MM.1S (cell line): ENCODE results near the gene GALNTL6.

Experiments used
- EZH2 ChIP-seq: fragments of 300-600 bp; sonication (generic); optimal IDR thresholded peaks from 2 replicates; pipeline ENCODE3; 2017; ENCODE audit warnings: low read depth, mild to moderate bottlenecking, antibody characterized with exemption, low read length, mixed read lengths
- TF ChIP-seq, protein P1 (sequence below): fragments of 300-600 bp; sonication (generic); IDR thresholded peaks from 2 replicates; pipeline ENCODE4 v1.5.1; 2016; ENCODE audit warnings: antibody characterized with exemption, low read length, mixed read lengths

GRCh38 chr4:172997217-172997609 is 1184.0 kb downstream of the GALNTL6 start:
- TF ChIP-seq, protein P1, sequence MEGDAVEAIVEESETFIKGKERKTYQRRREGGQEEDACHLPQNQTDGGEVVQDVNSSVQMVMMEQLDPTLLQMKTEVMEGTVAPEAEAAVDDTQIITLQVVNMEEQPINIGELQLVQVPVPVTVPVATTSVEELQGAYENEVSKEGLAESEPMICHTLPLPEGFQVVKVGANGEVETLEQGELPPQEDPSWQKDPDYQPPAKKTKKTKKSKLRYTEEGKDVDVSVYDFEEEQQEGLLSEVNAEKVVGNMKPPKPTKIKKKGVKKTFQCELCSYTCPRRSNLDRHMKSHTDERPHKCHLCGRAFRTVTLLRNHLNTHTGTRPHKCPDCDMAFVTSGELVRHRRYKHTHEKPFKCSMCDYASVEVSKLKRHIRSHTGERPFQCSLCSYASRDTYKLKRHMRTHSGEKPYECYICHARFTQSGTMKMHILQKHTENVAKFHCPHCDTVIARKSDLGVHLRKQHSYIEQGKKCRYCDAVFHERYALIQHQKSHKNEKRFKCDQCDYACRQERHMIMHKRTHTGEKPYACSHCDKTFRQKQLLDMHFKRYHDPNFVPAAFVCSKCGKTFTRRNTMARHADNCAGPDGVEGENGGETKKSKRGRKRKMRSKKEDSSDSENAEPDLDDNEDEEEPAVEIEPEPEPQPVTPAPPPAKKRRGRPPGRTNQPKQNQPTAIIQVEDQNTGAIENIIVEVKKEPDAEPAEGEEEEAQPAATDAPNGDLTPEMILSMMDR = no peak
- no peak for TF ChIP-seq EZH2
